B cell (primary cell): Measurements from ENCODE around the gene RNF146. TPM values are rescaled to one million over a fixed set of nuclear protein-coding genes. Genes with fewer than 3 reads are reported as not detected.

Source experiments
- ATAC-seq: fragments of 200-7000 bp; cut with Tn5 transposase; one replicate; pipeline ENCODE4 v1.10.0; 2021; ENCODE audit warnings: low read depth, mild to moderate bottlenecking, moderate number of reproducible peaks, moderate library complexity
- CTCF ChIA-PET: fragments of 350-600 bp; sonication (Branson Sonifier 250); formaldehyde crosslinking; loops from one replicate; lab custom pipeline; 2021; ENCODE audit warnings: antibody characterized with exemption, inconsistent platforms; lab: Charles Lee
- POLR2A ChIA-PET: fragments of 350-600 bp; sonication (Branson Sonifier 250); formaldehyde crosslinking; loops from one replicate; lab custom pipeline; 2021; ENCODE audit warnings: antibody characterized with exemption; lab: Charles Lee
- DNase-seq: peaks from one replicate; pipeline ENCODE4 v3.0.0; 2013
- H2AFZ ChIP-seq: 2 replicates; pipeline ENCODE4 v1.6.1; 2012; ENCODE audit warnings: mild to moderate bottlenecking, low read depth, low read length; ENCODE audit not compliant: insufficient read depth, poor library complexity, severe bottlenecking
- H3K27ac ChIP-seq, 2 donors: 1 replicate in 1 of 2; 2 replicates in 1 of 2; pipeline ENCODE4 v1.5.1; 2012 to 2013; ENCODE audit warnings: low read length in 2 of 2, mild to moderate bottlenecking in 2 of 2, moderate library complexity in 1 of 2
- H3K27me3 ChIP-seq, 4 experiments: fragments of 200-600 bp in 1 of 4; sonication (generic) in 1 of 4; replicated peaks in 1 of 4; 1 replicate in 2 of 4; 2 replicates in 2 of 4; pipeline versions ENCODE4 v1.6.1 to v1.7.0; 2013 to 2016; ENCODE audit warnings: low read length in 3 of 4, mild to moderate bottlenecking in 2 of 4, mixed read lengths in 1 of 4, moderate library complexity in 1 of 4; ENCODE audit not compliant: insufficient read depth in 4 of 4, control insufficient read depth in 3 of 4; ENCODE audit errors: control extremely low read depth in 1 of 4
- H3K36me3 ChIP-seq, 2 experiments: replicated peaks in 1 of 2; 1 replicate in 1 of 2; 2 replicates in 1 of 2; pipeline versions ENCODE4 v1.6.1 to v1.7.1; 2013; ENCODE audit warnings: low read length in 1 of 2; ENCODE audit not compliant: insufficient read depth in 2 of 2, control insufficient read depth in 1 of 2; ENCODE audit errors: control extremely low read depth in 1 of 2, extremely low read depth in 1 of 2
- H3K4me1 ChIP-seq, 2 donors: fragments of 200-600 bp in 1 of 2; sonication (generic) in 1 of 2; 1 replicate in 1 of 2; 2 replicates in 1 of 2; pipeline versions ENCODE4 v1.5.1 to v1.6.1; 2013 to 2017; ENCODE audit warnings: low read length in 2 of 2; ENCODE audit not compliant: control insufficient read depth in 2 of 2, insufficient read depth in 2 of 2
- H3K4me2 ChIP-seq: replicated peaks from 2 replicates; pipeline ENCODE3; 2012; ENCODE audit warnings: mild to moderate bottlenecking, low read depth, low read length; ENCODE audit not compliant: poor library complexity, severe bottlenecking
- H3K4me3 ChIP-seq, 5 experiments: fragments of 200-600 bp in 1 of 5; sonication (generic) in 1 of 5; 1 replicate in 3 of 5; 2 replicates in 2 of 5; pipeline versions ENCODE4 v1.5.1 to v1.7.0; 2011 to 2016; ENCODE audit warnings: low read length in 4 of 5, mild to moderate bottlenecking in 4 of 5, low read depth in 2 of 5, control low read depth in 1 of 5, moderate library complexity in 1 of 5; ENCODE audit not compliant: insufficient read depth in 1 of 5; ENCODE audit errors: control extremely low read depth in 1 of 5, extremely low read depth in 1 of 5
- H3K79me2 ChIP-seq: fragments of 200-600 bp; sonication (generic); one replicate; pipeline ENCODE4 v1.6.0; 2016; ENCODE audit warnings: low read length; ENCODE audit not compliant: control insufficient read depth, insufficient read depth
- H3K9ac ChIP-seq: fragments of 200-600 bp; sonication (generic); 2 replicates; pipeline ENCODE4 v1.6.1; 2017; ENCODE audit warnings: mild to moderate bottlenecking, low read length, moderate library complexity
- H3K9me3 ChIP-seq, 3 donors: one replicate each; pipeline versions ENCODE4 v1.6.1 to v1.7.1; 2013; ENCODE audit warnings: low read length in 2 of 3; ENCODE audit not compliant: control insufficient read depth in 2 of 3, insufficient read depth in 1 of 3; ENCODE audit errors: control extremely low read depth in 1 of 3
- H4K20me1 ChIP-seq: 2 replicates; pipeline ENCODE4 v1.6.0; 2012; ENCODE audit warnings: mild to moderate bottlenecking, low read length; ENCODE audit not compliant: insufficient read depth, control insufficient read depth, poor library complexity, severe bottlenecking
- H3K27ac Mint-ChIP-seq: one replicate; pipeline ENCODE4 v1.8.0; 2021; ENCODE audit warnings: mixed read lengths
- H3K27me3 Mint-ChIP-seq: one replicate; pipeline ENCODE4 v1.8.0; 2021; ENCODE audit warnings: mixed read lengths
- H3K4me1 Mint-ChIP-seq: one replicate; pipeline ENCODE4 v1.8.0; 2021; ENCODE audit warnings: mixed read lengths
- H3K4me3 Mint-ChIP-seq: one replicate; pipeline ENCODE4 v1.8.0; 2021; ENCODE audit warnings: mixed read lengths
- H3K9me3 Mint-ChIP-seq: one replicate; pipeline ENCODE4 v1.8.0; 2022; ENCODE audit warnings: mixed read lengths; ENCODE audit not compliant: insufficient read depth
- EZH2 ChIP-seq: IDR thresholded peaks from 2 replicates; pipeline ENCODE4 v1.6.1; 2012; ENCODE audit warnings: borderline replicate concordance, low read depth, mild to moderate bottlenecking, moderate library complexity, low read length; ENCODE audit not compliant: insufficient read depth, poor library complexity, severe bottlenecking
- WGBS: methylation state at CpG from one replicate; pipeline ENCODE4 v1.1.5; 2013; ENCODE audit warnings: missing lambda C conversion rate; ENCODE audit not compliant: insufficient coverage; 5-methylcytosine and 5-hydroxymethylcytosine counted together
- intact Hi-C: fragments of 100-400 bp; cut with micrococcal nuclease; formaldehyde crosslinking; loops from one replicate; pipeline ENCODE4 v1.10.0; 2022
- polyA plus RNA-seq: library from polyadenylated mRNA; depleted of rRNA; stranded (reverse); fragments of >200 nt; gene quantifications from 2 replicates; pipeline ENCODE4 v1.2.3, GENCODE V29; 2012
- small RNA-seq: library from RNA; depleted of rRNA; stranded (forward); fragments of <200 nt; gene quantifications from one replicate; pipeline ENCODE3, GENCODE V24; 2012; ENCODE audit warnings: low replicate concordance, low read depth; ENCODE audit not compliant: insufficient read length
- total RNA-seq, 2 donors: library from RNA; stranded (reverse); fragments of 120-200 nt in 1 of 2; gene quantifications; 1 replicate in 1 of 2; 2 replicates in 1 of 2; pipeline versions ENCODE4 v1.2.3 to v1.2.4, GENCODE V29; 2013 to 2022
- TF ChIP-seq, protein P1 (sequence below): fragments of 200-600 bp; IDR thresholded peaks from one replicate; pipeline ENCODE4 v1.8.0; 2022; ENCODE audit warnings: antibody characterized with exemption, mild to moderate bottlenecking

The RNF146 gene
- total and polyA plus RNA-seq, 2 donors (not counting 1 experiment from before 2014, with no cell fraction given), result 24.9 to 58.0 TPM

DNA sequence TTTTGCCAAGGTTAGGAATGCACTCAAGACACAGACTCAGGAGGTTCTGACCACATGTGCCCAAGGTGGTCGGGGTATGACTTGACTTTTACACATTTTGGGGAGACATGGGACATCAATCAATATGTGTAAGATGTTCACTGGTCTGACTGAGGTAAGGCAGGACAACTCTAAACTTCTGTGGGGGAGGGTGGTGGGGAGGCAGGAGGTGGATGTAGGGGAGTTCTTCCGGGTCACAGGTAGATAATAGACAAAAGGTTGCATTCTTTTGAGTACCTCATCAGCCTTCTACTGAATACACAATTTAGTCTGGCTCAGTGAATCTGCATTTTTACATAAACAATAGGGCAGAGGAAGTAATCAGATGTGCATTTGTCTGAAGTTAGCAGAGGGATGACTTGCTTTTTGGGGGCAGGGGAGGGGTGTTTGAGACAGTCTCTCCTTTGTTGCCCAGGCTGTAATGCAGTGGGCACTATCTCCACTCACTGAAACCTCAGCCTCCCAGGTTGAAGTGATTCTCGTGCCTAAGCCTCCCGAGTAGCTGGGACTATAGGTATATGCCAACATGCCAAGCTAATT, 65.8 kb downstream of the RNF146 start:
- Histone ChIP-seq H3K4me2 (no peak overlapping the region), H3K4me1 (peaks cover 9 to 10% of the 10 kb centered on the region in 2 donors), H3K36me3 (peaks cover 6 to 17% of the 10 kb centered on the region in 2 experiments), H3K4me3 (no peak overlapping the region), H2AFZ (no peak overlapping the region), H3K27me3 (no peaks in the 10 kb centered on the region), H3K79me2 (peaks cover 56% of the 10 kb centered on the region), H3K9ac (no peak overlapping the region), H3K27ac (no peak overlapping the region), H3K9me3 (no peaks in the 10 kb centered on the region), H4K20me1 (peaks cover 39% of the 10 kb centered on the region)
- intact Hi-C loops, result no loop called here
- DNase-seq (no peak), ATAC-seq (no peak)
- no peak for TF ChIP-seq EZH2
- TF ChIP-seq, protein P1, sequence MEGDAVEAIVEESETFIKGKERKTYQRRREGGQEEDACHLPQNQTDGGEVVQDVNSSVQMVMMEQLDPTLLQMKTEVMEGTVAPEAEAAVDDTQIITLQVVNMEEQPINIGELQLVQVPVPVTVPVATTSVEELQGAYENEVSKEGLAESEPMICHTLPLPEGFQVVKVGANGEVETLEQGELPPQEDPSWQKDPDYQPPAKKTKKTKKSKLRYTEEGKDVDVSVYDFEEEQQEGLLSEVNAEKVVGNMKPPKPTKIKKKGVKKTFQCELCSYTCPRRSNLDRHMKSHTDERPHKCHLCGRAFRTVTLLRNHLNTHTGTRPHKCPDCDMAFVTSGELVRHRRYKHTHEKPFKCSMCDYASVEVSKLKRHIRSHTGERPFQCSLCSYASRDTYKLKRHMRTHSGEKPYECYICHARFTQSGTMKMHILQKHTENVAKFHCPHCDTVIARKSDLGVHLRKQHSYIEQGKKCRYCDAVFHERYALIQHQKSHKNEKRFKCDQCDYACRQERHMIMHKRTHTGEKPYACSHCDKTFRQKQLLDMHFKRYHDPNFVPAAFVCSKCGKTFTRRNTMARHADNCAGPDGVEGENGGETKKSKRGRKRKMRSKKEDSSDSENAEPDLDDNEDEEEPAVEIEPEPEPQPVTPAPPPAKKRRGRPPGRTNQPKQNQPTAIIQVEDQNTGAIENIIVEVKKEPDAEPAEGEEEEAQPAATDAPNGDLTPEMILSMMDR, result no peak
- WGBS, result 78% methylated on average over 1 of the region's 4 CpGs
- peaks cover 45% of the 10 kb centered on the region for H3K4me1 Mint-ChIP-seq
- peak overlapping the region; percentile 46 for H3K27ac Mint-ChIP-seq
- H3K9me3 Mint-ChIP-seq, result peaks cover 3% of the 10 kb centered on the region
- no peak overlapping the region for H3K4me3 Mint-ChIP-seq
- H3K27me3 Mint-ChIP-seq, result no peaks in the 10 kb centered on the region
- ChIA-PET CTCF (interaction anchor here (0.9 to 1.4 kb wide), 2 partner anchors 9 to 30 kb away, joined by 3 to 4 read pairs; no protein-coding TSS in a partner anchor), POLR2A (no interaction called here)

Small RNAs within 50 kb of the gene (small RNA-seq; reads per million reads assigned to genes)
- gene RNA5SP217, result not detected

Other genes starting within 250 kb of the RNF146 start
- gene RSPO3, start 148.2 kb upstream of the RNF146 start, total RNA-seq, result not detected in 2 replicates
- gene RSPO3, start 148.2 kb upstream of the RNF146 start, polyA plus RNA-seq, result not detected in 2 replicates
- gene ECHDC1, start 76.7 kb downstream of the RNF146 start, total RNA-seq, result 60.0 and 60.5 TPM in 2 replicates
- 26.9 and 29.2 TPM in 2 replicates for gene ECHDC1, start 76.7 kb downstream of the RNF146 start, polyA plus RNA-seq
- 0.34 and 0.64 TPM in 2 replicates for gene KIAA0408, start 192.5 kb downstream of the RNF146 start, total RNA-seq
- gene KIAA0408, start 192.5 kb downstream of the RNF146 start, polyA plus RNA-seq, result 0.25 and 0.58 TPM in 2 replicates